Stomach (tissue), 4 donors: ENCODE results near the gene SAT1.

Source experiments
- CTCF ChIP-seq, 7 experiments: fragments of 450-650 bp in 4 of 7; fragments of 200-600 bp in 3 of 7; sonication (generic) in 3 of 7; IDR thresholded peaks; one replicate each; pipeline ENCODE4 v1.5.1; 2016 to 2019; ENCODE audit warnings: antibody characterized with exemption in 7 of 7, control low read depth in 2 of 7, mild to moderate bottlenecking in 1 of 7
- EP300 ChIP-seq: sonication (generic); formaldehyde crosslinking; IDR thresholded peaks from one replicate; pipeline ENCODE4 v1.6.1; 2017; ENCODE audit warnings: antibody characterized with exemption
- POLR2A ChIP-seq, 4 donors: fragments of 450-650 bp; IDR thresholded peaks; one replicate each; pipeline ENCODE4 v1.6.1; 2016; ENCODE audit warnings: antibody characterized with exemption in 4 of 4, control low read depth in 2 of 4, mild to moderate bottlenecking in 1 of 4, moderate library complexity in 1 of 4
- POLR2AphosphoS5 ChIP-seq, 3 donors: sonication (generic); formaldehyde crosslinking; IDR thresholded peaks; one replicate each; pipeline ENCODE4 v1.6.1; 2016; ENCODE audit warnings: antibody characterized with exemption in 3 of 3

GRCh38 chrX:23764188-23764984 lies 18.6 kb upstream of the SAT1 start:
- no peak for TF ChIP-seq POLR2A (IDR thresholded peaks at IDR 0.05)
- no peak for TF ChIP-seq POLR2AphosphoS5 (IDR thresholded peaks at IDR 0.05)
- TF ChIP-seq CTCF (IDR thresholded peaks at IDR 0.05) = no peak
- no peak for TF ChIP-seq EP300
